Measurements from ENCODE around the gene EDAR. TPM values are rescaled to one million over a fixed set of nuclear protein-coding genes. Genes with fewer than 3 reads are reported as not detected.

EDAR gene
- polyA plus RNA-seq, 1 of the 3 experiments (the other 2 are of a cell fraction) = not detected

DNA sequence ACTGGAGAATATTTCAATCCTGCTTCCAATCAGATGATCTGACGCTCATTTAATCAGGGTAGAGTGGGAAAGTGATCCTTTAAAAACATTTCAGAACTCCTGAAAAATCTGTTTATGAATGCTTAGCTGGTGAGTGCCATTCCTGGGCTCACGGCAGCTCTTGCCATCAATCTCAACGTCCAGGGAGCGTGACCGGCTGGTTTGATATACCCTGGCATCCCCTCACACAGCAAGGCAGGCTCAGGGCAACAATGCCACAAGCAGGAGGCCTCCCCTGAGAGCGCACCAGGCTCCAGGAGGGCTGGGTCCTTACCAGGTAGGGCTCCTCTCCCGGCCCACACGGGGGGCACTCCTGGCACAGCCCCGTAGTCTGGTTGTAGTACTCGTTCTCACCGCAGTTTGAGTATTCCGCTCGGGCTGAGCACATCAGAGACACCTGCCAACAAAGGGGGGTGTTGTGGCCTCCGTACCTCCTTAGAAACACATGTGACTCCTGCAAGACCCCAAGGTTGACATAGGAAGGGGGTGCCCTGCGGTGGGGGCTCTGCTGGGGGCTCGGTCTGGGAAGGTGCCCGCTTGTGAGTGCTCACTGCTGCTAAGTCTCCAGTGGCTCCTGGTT lies 59.1 kb downstream of the EDAR start:
- no peak overlapping the region for H3K9ac ChIP-seq
- H3K4me1 ChIP-seq (ENCODE audit: control insufficient read depth in 1 of 2, insufficient read depth in 2 of 2, low read depth in 1 of 2, low read length in 1 of 2) = peaks cover 0 to 20% of the 10 kb centered on the region in 2 experiments; a peak in 2 of 4 replicates
- H3K36me3 ChIP-seq (replicated peaks in 1 of 2; ENCODE audit: control insufficient read depth in 1 of 2, insufficient read depth in 2 of 2, low read length in 1 of 2) = no peaks in the 10 kb centered on the region
- H3F3A ChIP-seq (replicated peaks; ENCODE audit: insufficient read depth) = no peaks in the 10 kb centered on the region
- H3K9me3 ChIP-seq = no peaks in the 10 kb centered on the region
- H3K4me2 ChIP-seq = no peak overlapping the region
- POLR2A ChIA-PET = interaction anchor here (0.6 kb wide), 1 partner anchor 17 kb away, joined by 3 read pairs; no protein-coding TSS in a partner anchor
- no peaks in the 10 kb centered on the region for H3K9me2 ChIP-seq
- no peak for DNase-seq
- 56% methylated on average over 5 of the region's 17 CpGs for WGBS (ENCODE audit: low lambda C conversion rate)
- CTCF ChIA-PET = interaction anchor here (0.8 to 4.0 kb wide), 9 partner anchors 10 to 72 kb away, joined by 3 to 17 read pairs (median 4); no protein-coding TSS in a partner anchor
- TF ChIP-seq NRF1 (IDR thresholded peaks at IDR 0.05; ENCODE audit: low read depth, low read length) (no peak), MEF2A (IDR thresholded peaks at IDR 0.05; ENCODE audit: borderline replicate concordance, low read depth) (no peak), ELF1 (IDR thresholded peaks at IDR 0.05) (no peak), SMC3 (IDR thresholded peaks at IDR 0.05; ENCODE audit: low read depth, low read length) (no peak), TAF1 (IDR thresholded peaks at IDR 0.05; ENCODE audit: borderline replicate concordance, low read depth, low read length) (no peak), NFIC (IDR thresholded peaks at IDR 0.05; ENCODE audit: borderline replicate concordance) (no peak), RXRA (IDR thresholded peaks at IDR 0.05; ENCODE audit: borderline replicate concordance, low read depth) (no peak), EZH2phosphoT487 (IDR thresholded peaks at IDR 0.05; ENCODE audit: borderline replicate concordance, low read depth) (no peak), TEAD4 (IDR thresholded peaks at IDR 0.05; ENCODE audit: borderline replicate concordance, insufficient read depth) (no peak), FOSL2 (IDR thresholded peaks at IDR 0.05; ENCODE audit: borderline replicate concordance, low read depth) (no peak), JUND (IDR thresholded peaks at IDR 0.05) (no peak), FOXJ3 (CRISPR knock-in tag; IDR thresholded peaks at IDR 0.05) (no peak), GABPA (IDR thresholded peaks at IDR 0.05; ENCODE audit: low read depth) (no peak), EP300 (IDR thresholded peaks at IDR 0.05; ENCODE audit: borderline replicate concordance in 1 of 2, low read depth in 1 of 2, low read length in 1 of 2) (no peak), FOXM1 (IDR thresholded peaks at IDR 0.05; ENCODE audit: low read depth) (no peak)
- TF ChIP-seq, protein P1, sequence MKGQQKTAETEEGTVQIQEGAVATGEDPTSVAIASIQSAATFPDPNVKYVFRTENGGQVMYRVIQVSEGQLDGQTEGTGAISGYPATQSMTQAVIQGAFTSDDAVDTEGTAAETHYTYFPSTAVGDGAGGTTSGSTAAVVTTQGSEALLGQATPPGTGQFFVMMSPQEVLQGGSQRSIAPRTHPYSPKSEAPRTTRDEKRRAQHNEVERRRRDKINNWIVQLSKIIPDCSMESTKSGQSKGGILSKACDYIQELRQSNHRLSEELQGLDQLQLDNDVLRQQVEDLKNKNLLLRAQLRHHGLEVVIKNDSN (IDR thresholded peaks at IDR 0.05; ENCODE audit: borderline replicate concordance, low read depth) = no peak
- TF ChIP-seq, protein P2, sequence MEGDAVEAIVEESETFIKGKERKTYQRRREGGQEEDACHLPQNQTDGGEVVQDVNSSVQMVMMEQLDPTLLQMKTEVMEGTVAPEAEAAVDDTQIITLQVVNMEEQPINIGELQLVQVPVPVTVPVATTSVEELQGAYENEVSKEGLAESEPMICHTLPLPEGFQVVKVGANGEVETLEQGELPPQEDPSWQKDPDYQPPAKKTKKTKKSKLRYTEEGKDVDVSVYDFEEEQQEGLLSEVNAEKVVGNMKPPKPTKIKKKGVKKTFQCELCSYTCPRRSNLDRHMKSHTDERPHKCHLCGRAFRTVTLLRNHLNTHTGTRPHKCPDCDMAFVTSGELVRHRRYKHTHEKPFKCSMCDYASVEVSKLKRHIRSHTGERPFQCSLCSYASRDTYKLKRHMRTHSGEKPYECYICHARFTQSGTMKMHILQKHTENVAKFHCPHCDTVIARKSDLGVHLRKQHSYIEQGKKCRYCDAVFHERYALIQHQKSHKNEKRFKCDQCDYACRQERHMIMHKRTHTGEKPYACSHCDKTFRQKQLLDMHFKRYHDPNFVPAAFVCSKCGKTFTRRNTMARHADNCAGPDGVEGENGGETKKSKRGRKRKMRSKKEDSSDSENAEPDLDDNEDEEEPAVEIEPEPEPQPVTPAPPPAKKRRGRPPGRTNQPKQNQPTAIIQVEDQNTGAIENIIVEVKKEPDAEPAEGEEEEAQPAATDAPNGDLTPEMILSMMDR (IDR thresholded peaks at IDR 0.05) = no peak
- TF ChIP-seq, protein P3, sequence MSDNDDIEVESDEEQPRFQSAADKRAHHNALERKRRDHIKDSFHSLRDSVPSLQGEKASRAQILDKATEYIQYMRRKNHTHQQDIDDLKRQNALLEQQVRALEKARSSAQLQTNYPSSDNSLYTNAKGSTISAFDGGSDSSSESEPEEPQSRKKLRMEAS (IDR thresholded peaks at IDR 0.05; ENCODE audit: low read depth) = no peak
- TF ChIP-seq, protein P4, sequence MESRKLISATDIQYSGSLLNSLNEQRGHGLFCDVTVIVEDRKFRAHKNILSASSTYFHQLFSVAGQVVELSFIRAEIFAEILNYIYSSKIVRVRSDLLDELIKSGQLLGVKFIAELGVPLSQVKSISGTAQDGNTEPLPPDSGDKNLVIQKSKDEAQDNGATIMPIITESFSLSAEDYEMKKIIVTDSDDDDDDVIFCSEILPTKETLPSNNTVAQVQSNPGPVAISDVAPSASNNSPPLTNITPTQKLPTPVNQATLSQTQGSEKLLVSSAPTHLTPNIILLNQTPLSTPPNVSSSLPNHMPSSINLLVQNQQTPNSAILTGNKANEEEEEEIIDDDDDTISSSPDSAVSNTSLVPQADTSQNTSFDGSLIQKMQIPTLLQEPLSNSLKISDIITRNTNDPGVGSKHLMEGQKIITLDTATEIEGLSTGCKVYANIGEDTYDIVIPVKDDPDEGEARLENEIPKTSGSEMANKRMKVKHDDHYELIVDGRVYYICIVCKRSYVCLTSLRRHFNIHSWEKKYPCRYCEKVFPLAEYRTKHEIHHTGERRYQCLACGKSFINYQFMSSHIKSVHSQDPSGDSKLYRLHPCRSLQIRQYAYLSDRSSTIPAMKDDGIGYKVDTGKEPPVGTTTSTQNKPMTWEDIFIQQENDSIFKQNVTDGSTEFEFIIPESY (IDR thresholded peaks at IDR 0.05; ENCODE audit: borderline replicate concordance, low read depth) = no peak
- no peak overlapping the region for H3K4me3 ChIP-seq (ENCODE audit: low read depth in 2 of 2, low read length in 1 of 2)
- H3K79me2 ChIP-seq (ENCODE audit: insufficient read depth) = no peaks in the 10 kb centered on the region
- H2AFZ ChIP-seq (ENCODE audit: low read depth) = no peak overlapping the region
- no peaks in the 10 kb centered on the region for H4K20me1 ChIP-seq (ENCODE audit: insufficient read depth)
- H3K27me3 ChIP-seq (ENCODE audit: insufficient read depth) = peaks cover 6% of the 10 kb centered on the region; the same call in 1 of the 2 replicates
- no peak overlapping the region for H3K27ac ChIP-seq (ENCODE audit: low read depth in 2 of 2, low read length in 1 of 2)
